A549 (cell line): ENCODE measurements around the gene ZNF649.

ENCODE experiments used
- BHLHE40 ChIP-seq: IDR thresholded peaks from 2 replicates; pipeline ENCODE4 v1.6.1; 2012; ENCODE audit warnings: low read depth, low read length, inconsistent platforms
- CEBPB ChIP-seq, 2 experiments: fragments of >200 bp in 1 of 2; sonication (Bioruptor Twin) in 1 of 2; formaldehyde crosslinking in 1 of 2; IDR thresholded peaks; 2 replicates each; pipeline ENCODE4 v1.6.1; 2012 to 2016
- FOSL2 ChIP-seq, 2 experiments: fragments of 450-650 bp in 1 of 2; fragments of >200 bp in 1 of 2; sonication (Bioruptor Twin) in 1 of 2; formaldehyde crosslinking; IDR thresholded peaks; 2 replicates each; pipeline versions ENCODE4 v1.5.0 to v1.6.1; 2016 to 2020; ENCODE audit warnings: mild to moderate bottlenecking in 1 of 2, moderate library complexity in 1 of 2
- GATA3 ChIP-seq: IDR thresholded peaks from 2 replicates; pipeline ENCODE4 v1.6.1; 2012; ENCODE audit warnings: borderline replicate concordance
- HOXB13 ChIP-seq: fragments of 250-450 bp; sonication (Bioruptor Pico); IDR thresholded peaks from 2 replicates; pipeline ENCODE4 v1.5.0; 2020; ENCODE audit warnings: low read depth, mild to moderate bottlenecking, moderate library complexity
- JUN ChIP-seq, 2 experiments: fragments of >200 bp; sonication (Bioruptor Twin); formaldehyde crosslinking; IDR thresholded peaks; 2 replicates in 1 of 2; 3 replicates in 1 of 2; pipeline ENCODE4 v1.6.1; 2016 to 2017
- NR3C1 ChIP-seq: fragments of >200 bp; sonication (Bioruptor Twin); formaldehyde crosslinking; IDR thresholded peaks from 3 replicates; pipeline ENCODE4 v1.6.1; 2017
- PBX3 ChIP-seq: IDR thresholded peaks from 2 replicates; pipeline ENCODE4 v1.6.1; 2012
- POLR2A ChIP-seq: IDR thresholded peaks from 2 replicates; pipeline ENCODE4 v1.6.1; 2012; ENCODE audit warnings: mild to moderate bottlenecking, low read length
- RAD21 ChIP-seq, 2 experiments: fragments of >200 bp in 1 of 2; sonication (Bioruptor Twin) in 1 of 2; formaldehyde crosslinking in 1 of 2; IDR thresholded peaks in 1 of 2; conservative IDR thresholded peaks in 1 of 2; 2 replicates in 1 of 2; 3 replicates in 1 of 2; pipeline ENCODE4 v1.6.1; 2012 to 2018; ENCODE audit warnings: inconsistent platforms in 1 of 2
- ZFP36 ChIP-seq: fragments of 450-650 bp; IDR thresholded peaks from 2 replicates; pipeline ENCODE4 v1.6.1; 2014; ENCODE audit warnings: borderline replicate concordance; ENCODE audit not compliant: partially characterized antibody
- TF ChIP-seq, protein P1 (sequence below): fragments of 200-600 bp; sonication (generic); IDR thresholded peaks from 2 replicates; pipeline ENCODE4 v1.6.1; 2016; ENCODE audit warnings: antibody characterized with exemption, mild to moderate bottlenecking, moderate library complexity
- TF ChIP-seq, protein P2 (sequence below): fragments of >200 bp; sonication (Bioruptor Twin); formaldehyde crosslinking; IDR thresholded peaks from 3 replicates; pipeline ENCODE4 v1.5.1; 2016
- TF ChIP-seq, protein P3 (sequence below): fragments of 150-350 bp; IDR thresholded peaks from 2 replicates; pipeline ENCODE4 v1.6.1; 2014; ENCODE audit warnings: low read depth, mild to moderate bottlenecking, low read length

- no peak for TF ChIP-seq ZFP36
- no peak for TF ChIP-seq BHLHE40
- no peak for TF ChIP-seq NR3C1
- TF ChIP-seq, protein P1, sequence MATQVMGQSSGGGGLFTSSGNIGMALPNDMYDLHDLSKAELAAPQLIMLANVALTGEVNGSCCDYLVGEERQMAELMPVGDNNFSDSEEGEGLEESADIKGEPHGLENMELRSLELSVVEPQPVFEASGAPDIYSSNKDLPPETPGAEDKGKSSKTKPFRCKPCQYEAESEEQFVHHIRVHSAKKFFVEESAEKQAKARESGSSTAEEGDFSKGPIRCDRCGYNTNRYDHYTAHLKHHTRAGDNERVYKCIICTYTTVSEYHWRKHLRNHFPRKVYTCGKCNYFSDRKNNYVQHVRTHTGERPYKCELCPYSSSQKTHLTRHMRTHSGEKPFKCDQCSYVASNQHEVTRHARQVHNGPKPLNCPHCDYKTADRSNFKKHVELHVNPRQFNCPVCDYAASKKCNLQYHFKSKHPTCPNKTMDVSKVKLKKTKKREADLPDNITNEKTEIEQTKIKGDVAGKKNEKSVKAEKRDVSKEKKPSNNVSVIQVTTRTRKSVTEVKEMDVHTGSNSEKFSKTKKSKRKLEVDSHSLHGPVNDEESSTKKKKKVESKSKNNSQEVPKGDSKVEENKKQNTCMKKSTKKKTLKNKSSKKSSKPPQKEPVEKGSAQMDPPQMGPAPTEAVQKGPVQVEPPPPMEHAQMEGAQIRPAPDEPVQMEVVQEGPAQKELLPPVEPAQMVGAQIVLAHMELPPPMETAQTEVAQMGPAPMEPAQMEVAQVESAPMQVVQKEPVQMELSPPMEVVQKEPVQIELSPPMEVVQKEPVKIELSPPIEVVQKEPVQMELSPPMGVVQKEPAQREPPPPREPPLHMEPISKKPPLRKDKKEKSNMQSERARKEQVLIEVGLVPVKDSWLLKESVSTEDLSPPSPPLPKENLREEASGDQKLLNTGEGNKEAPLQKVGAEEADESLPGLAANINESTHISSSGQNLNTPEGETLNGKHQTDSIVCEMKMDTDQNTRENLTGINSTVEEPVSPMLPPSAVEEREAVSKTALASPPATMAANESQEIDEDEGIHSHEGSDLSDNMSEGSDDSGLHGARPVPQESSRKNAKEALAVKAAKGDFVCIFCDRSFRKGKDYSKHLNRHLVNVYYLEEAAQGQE, result no peak
- TF ChIP-seq, protein P2, sequence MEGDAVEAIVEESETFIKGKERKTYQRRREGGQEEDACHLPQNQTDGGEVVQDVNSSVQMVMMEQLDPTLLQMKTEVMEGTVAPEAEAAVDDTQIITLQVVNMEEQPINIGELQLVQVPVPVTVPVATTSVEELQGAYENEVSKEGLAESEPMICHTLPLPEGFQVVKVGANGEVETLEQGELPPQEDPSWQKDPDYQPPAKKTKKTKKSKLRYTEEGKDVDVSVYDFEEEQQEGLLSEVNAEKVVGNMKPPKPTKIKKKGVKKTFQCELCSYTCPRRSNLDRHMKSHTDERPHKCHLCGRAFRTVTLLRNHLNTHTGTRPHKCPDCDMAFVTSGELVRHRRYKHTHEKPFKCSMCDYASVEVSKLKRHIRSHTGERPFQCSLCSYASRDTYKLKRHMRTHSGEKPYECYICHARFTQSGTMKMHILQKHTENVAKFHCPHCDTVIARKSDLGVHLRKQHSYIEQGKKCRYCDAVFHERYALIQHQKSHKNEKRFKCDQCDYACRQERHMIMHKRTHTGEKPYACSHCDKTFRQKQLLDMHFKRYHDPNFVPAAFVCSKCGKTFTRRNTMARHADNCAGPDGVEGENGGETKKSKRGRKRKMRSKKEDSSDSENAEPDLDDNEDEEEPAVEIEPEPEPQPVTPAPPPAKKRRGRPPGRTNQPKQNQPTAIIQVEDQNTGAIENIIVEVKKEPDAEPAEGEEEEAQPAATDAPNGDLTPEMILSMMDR, result no peak
- TF ChIP-seq JUN (IDR thresholded peaks at IDR 0.05), result no peak
- TF ChIP-seq, protein P3, sequence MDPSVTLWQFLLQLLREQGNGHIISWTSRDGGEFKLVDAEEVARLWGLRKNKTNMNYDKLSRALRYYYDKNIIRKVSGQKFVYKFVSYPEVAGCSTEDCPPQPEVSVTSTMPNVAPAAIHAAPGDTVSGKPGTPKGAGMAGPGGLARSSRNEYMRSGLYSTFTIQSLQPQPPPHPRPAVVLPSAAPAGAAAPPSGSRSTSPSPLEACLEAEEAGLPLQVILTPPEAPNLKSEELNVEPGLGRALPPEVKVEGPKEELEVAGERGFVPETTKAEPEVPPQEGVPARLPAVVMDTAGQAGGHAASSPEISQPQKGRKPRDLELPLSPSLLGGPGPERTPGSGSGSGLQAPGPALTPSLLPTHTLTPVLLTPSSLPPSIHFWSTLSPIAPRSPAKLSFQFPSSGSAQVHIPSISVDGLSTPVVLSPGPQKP, result no peak
- no peak for TF ChIP-seq FOSL2 (IDR thresholded peaks at IDR 0.05)
- no peak for TF ChIP-seq FOSL2 (CRISPR knock-in tag; IDR thresholded peaks at IDR 0.05)
- TF ChIP-seq PBX3, result no peak
- TF ChIP-seq GATA3, result no peak
- no peak for TF ChIP-seq RAD21 (conservative IDR thresholded peaks at IDR 0.05 in 1 of 2, IDR thresholded peaks at IDR 0.05 in 1 of 2)
- TF ChIP-seq CEBPB (IDR thresholded peaks at IDR 0.05), result no peak
- no peak for TF ChIP-seq HOXB13 (CRISPR knock-in tag)
- TF ChIP-seq POLR2A, result no peak
Observed at GRCh38 chr19:51889934-51890333, 14.9 kb downstream of the ZNF649 start.
